ENCODE measurements around the gene MYO3B. TPM values are rescaled to one million over a fixed set of nuclear protein-coding genes. Genes with fewer than 3 reads are reported as not detected.

MYO3B gene
- total RNA-seq, 1 donor from 2014 or later, result 13.7 TPM

DNA sequence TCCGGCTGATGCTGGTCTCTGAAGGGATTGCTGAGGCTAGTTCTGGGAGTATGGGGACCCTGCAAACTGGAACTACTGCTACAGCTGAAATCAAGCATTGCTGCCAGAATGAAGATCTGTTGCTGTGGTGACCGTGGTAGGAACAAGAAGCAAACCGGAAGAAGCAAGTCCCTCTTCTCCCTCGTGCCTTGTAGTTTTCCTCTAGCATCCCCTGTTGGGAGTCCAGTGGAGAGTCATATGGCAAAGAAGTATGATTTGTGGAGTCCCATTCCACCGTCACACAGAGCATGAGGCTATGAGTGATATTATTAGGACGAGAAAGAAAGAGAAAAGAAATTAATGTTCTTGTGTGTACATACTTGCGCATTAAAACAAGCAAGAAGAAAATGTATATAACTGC, 398.3 kb downstream of the MYO3B start:
- Mint-ChIP-seq H3K27ac (no peak overlapping the region), H3K4me1 (ENCODE audit: low read depth) (peaks cover 1% of the 10 kb centered on the region), H3K36me3 (ENCODE audit: low read depth) (no peaks in the 10 kb centered on the region), H3K4me3 (ENCODE audit: low read depth) (no peak overlapping the region), H3K9me3 (no peaks in the 10 kb centered on the region), H3K27me3 (ENCODE audit: low read depth) (peaks cover 9% of the 10 kb centered on the region)
- no peak for DNase-seq (ENCODE audit: low spot score)
- intact Hi-C loops (cut with micrococcal nuclease), result no loop called here

GRCh38 chr2:170577356-170577755, 399.4 kb downstream of the MYO3B start:
- no peak for DNase-seq (ENCODE audit: low spot score)
- H3K4me3 Mint-ChIP-seq (ENCODE audit: low read depth), result no peak overlapping the region
- intact Hi-C loops (cut with micrococcal nuclease), result no loop called here
- H3K27me3 Mint-ChIP-seq (ENCODE audit: low read depth), result peaks cover 5% of the 10 kb centered on the region
- H3K4me1 Mint-ChIP-seq (ENCODE audit: low read depth), result peaks cover 1% of the 10 kb centered on the region
- H3K27ac Mint-ChIP-seq, result no peak overlapping the region
- H3K36me3 Mint-ChIP-seq (ENCODE audit: low read depth), result no peaks in the 10 kb centered on the region
- H3K9me3 Mint-ChIP-seq, result no peaks in the 10 kb centered on the region

- no peak overlapping the region for H3K4me3 Mint-ChIP-seq (ENCODE audit: low read depth)
- H3K36me3 Mint-ChIP-seq (ENCODE audit: low read depth), result no peaks in the 10 kb centered on the region
- H3K4me1 Mint-ChIP-seq (ENCODE audit: low read depth), result peaks cover 1% of the 10 kb centered on the region
- no peak overlapping the region for H3K27ac Mint-ChIP-seq
- intact Hi-C loops (cut with micrococcal nuclease), result no loop called here
- no peak for DNase-seq (ENCODE audit: low spot score)
- no peaks in the 10 kb centered on the region for H3K9me3 Mint-ChIP-seq
- H3K27me3 Mint-ChIP-seq (ENCODE audit: low read depth), result peaks cover 5% of the 10 kb centered on the region
Measured at GRCh38 chr2:170578606-170579005, 400.7 kb downstream of the MYO3B start.

- peaks cover 1% of the 10 kb centered on the region for H3K4me1 Mint-ChIP-seq (ENCODE audit: low read depth)
- intact Hi-C loops (cut with micrococcal nuclease), result no loop called here
- peaks cover 5% of the 10 kb centered on the region for H3K27me3 Mint-ChIP-seq (ENCODE audit: low read depth)
- H3K4me3 Mint-ChIP-seq (ENCODE audit: low read depth), result no peak overlapping the region
- DNase-seq (ENCODE audit: low spot score), result no peak
- no peaks in the 10 kb centered on the region for H3K36me3 Mint-ChIP-seq (ENCODE audit: low read depth)
- no peak overlapping the region for H3K27ac Mint-ChIP-seq
- no peaks in the 10 kb centered on the region for H3K9me3 Mint-ChIP-seq
Measured at GRCh38 chr2:170579511-170579910, 401.6 kb downstream of the MYO3B start.

GRCh38 chr2:170582313-170582712, 404.4 kb downstream of the MYO3B start:
- peaks cover 3% of the 10 kb centered on the region for H3K27me3 Mint-ChIP-seq (ENCODE audit: low read depth)
- H3K27ac Mint-ChIP-seq, result no peak overlapping the region
- intact Hi-C loops (cut with micrococcal nuclease), result no loop called here
- H3K36me3 Mint-ChIP-seq (ENCODE audit: low read depth), result no peaks in the 10 kb centered on the region
- no peak overlapping the region for H3K4me3 Mint-ChIP-seq (ENCODE audit: low read depth)
- no peak for DNase-seq (ENCODE audit: low spot score)
- no peaks in the 10 kb centered on the region for H3K9me3 Mint-ChIP-seq
- peaks cover 2% of the 10 kb centered on the region for H3K4me1 Mint-ChIP-seq (ENCODE audit: low read depth)

- DNase-seq (ENCODE audit: low spot score), result no peak
- H3K9me3 Mint-ChIP-seq, result no peaks in the 10 kb centered on the region
- H3K27me3 Mint-ChIP-seq (ENCODE audit: low read depth), result peaks cover 2% of the 10 kb centered on the region
- H3K36me3 Mint-ChIP-seq (ENCODE audit: low read depth), result no peaks in the 10 kb centered on the region
- H3K27ac Mint-ChIP-seq, result no peak overlapping the region
- H3K4me3 Mint-ChIP-seq (ENCODE audit: low read depth), result no peak overlapping the region
- H3K4me1 Mint-ChIP-seq (ENCODE audit: low read depth), result peaks cover 2% of the 10 kb centered on the region
- intact Hi-C loops (cut with micrococcal nuclease), result no loop called here
Measured at GRCh38 chr2:170582751-170583463, 405.0 kb downstream of the MYO3B start.

- Mint-ChIP-seq H3K4me1 (ENCODE audit: low read depth) (peaks cover 2% of the 10 kb centered on the region), H3K27me3 (ENCODE audit: low read depth) (no peaks in the 10 kb centered on the region), H3K4me3 (ENCODE audit: low read depth) (no peak overlapping the region), H3K36me3 (ENCODE audit: low read depth) (no peaks in the 10 kb centered on the region), H3K9me3 (no peaks in the 10 kb centered on the region), H3K27ac (no peak overlapping the region)
- intact Hi-C loops (cut with micrococcal nuclease), result no loop called here
- DNase-seq (ENCODE audit: low spot score), result no peak
Measured at GRCh38 chr2:170585067-170585466, 407.1 kb downstream of the MYO3B start.

- Mint-ChIP-seq H3K36me3 (ENCODE audit: low read depth) (no peaks in the 10 kb centered on the region), H3K27me3 (ENCODE audit: low read depth) (no peaks in the 10 kb centered on the region), H3K9me3 (no peaks in the 10 kb centered on the region), H3K4me1 (ENCODE audit: low read depth) (peaks cover 2% of the 10 kb centered on the region), H3K4me3 (ENCODE audit: low read depth) (no peak overlapping the region), H3K27ac (no peak overlapping the region)
- no peak for DNase-seq (ENCODE audit: low spot score)
- intact Hi-C loops (cut with micrococcal nuclease), result no loop called here
Measured at GRCh38 chr2:170586571-170587095, 408.7 kb downstream of the MYO3B start.

DNA sequence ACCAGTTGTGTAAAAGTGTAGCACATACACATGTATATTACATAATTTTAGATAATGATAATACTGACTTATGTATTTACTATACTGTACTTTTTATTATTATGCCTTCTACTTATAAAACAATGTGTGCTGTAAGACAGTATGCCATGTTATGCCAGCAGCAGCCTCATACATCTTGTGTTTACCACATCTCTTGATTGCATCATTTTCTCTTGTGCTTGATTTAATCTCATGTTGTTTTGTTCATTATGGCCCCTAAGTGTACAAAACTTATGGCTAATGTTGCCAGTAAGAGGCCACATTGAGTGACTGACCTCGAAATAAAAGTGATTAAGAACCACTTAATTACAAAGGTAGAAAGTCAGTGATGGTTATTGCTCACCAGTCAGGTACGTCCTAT, 409.2 kb downstream of the MYO3B start:
- H3K36me3 Mint-ChIP-seq (ENCODE audit: low read depth), result no peaks in the 10 kb centered on the region
- H3K4me3 Mint-ChIP-seq (ENCODE audit: low read depth), result no peak overlapping the region
- intact Hi-C loops (cut with micrococcal nuclease), result no loop called here
- DNase-seq (ENCODE audit: low spot score), result no peak
- H3K27me3 Mint-ChIP-seq (ENCODE audit: low read depth), result no peaks in the 10 kb centered on the region
- no peaks in the 10 kb centered on the region for H3K9me3 Mint-ChIP-seq
- peaks cover 2% of the 10 kb centered on the region for H3K4me1 Mint-ChIP-seq (ENCODE audit: low read depth)
- H3K27ac Mint-ChIP-seq, result no peak overlapping the region

GRCh38 chr2:170587922-170588321, 410.0 kb downstream of the MYO3B start:
- DNase-seq (ENCODE audit: low spot score), result no peak
- H3K4me1 Mint-ChIP-seq (ENCODE audit: low read depth), result peaks cover 2% of the 10 kb centered on the region
- intact Hi-C loops (cut with micrococcal nuclease), result no loop called here
- no peaks in the 10 kb centered on the region for H3K27me3 Mint-ChIP-seq (ENCODE audit: low read depth)
- no peak overlapping the region for H3K4me3 Mint-ChIP-seq (ENCODE audit: low read depth)
- H3K36me3 Mint-ChIP-seq (ENCODE audit: low read depth), result no peaks in the 10 kb centered on the region
- H3K9me3 Mint-ChIP-seq, result no peaks in the 10 kb centered on the region
- no peak overlapping the region for H3K27ac Mint-ChIP-seq

DNA sequence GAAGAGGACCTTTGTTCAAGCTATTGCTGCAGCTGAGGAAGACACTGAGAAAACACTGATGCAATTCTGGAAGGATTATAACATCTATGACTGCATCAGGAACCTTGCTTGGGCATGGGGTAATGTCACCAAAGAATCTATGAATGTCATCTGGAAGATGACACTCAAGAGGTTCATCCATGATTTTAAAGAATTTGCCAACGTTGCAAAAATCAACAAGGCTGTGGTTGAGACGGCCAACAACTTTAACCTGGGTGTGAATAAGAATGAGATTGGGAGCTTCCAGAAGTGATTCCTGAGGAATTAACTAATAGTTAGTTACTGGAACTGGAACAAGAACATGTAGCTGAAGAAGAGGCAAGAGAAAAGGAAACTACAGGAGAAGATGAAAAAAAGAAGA, 410.8 kb downstream of the MYO3B start:
- Mint-ChIP-seq H3K4me1 (ENCODE audit: low read depth) (peaks cover 2% of the 10 kb centered on the region), H3K27ac (no peak overlapping the region)
- intact Hi-C loops (cut with micrococcal nuclease), result no loop called here

DNA sequence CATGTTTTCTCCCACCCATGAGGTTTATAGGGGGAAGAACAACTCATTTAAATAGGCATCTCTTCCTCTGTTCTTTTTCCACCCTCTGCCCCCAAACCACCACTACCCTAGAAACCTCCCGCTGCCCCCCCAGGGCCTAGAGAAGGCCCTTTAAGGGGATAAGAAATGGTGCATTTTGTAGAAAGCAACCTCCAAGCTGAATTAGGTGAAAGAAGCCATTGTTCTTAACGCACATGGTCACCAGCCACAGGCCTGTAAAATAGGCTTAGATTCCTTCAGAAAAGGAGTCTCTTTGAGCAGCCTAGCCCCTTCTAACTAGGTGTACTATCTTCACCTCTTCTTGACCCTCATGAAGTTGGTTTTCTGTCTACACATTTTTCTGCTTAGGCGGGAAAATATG, 418.6 kb downstream of the MYO3B start:
- no peak for DNase-seq (ENCODE audit: low spot score)
- Mint-ChIP-seq H3K36me3 (ENCODE audit: low read depth) (no peaks in the 10 kb centered on the region), H3K27ac (no peak overlapping the region), H3K4me3 (ENCODE audit: low read depth) (no peak overlapping the region), H3K27me3 (ENCODE audit: low read depth) (peaks cover 1% of the 10 kb centered on the region), H3K9me3 (no peaks in the 10 kb centered on the region), H3K4me1 (ENCODE audit: low read depth) (no peaks in the 10 kb centered on the region)
- intact Hi-C loops (cut with micrococcal nuclease), result no loop called here

More for the DNA sequence above, 410.8 kb downstream of the MYO3B start:
- no peak for DNase-seq (ENCODE audit: low spot score)
- no peaks in the 10 kb centered on the region for H3K9me3 Mint-ChIP-seq
- H3K27me3 Mint-ChIP-seq (ENCODE audit: low read depth), result no peaks in the 10 kb centered on the region
- H3K4me3 Mint-ChIP-seq (ENCODE audit: low read depth), result no peak overlapping the region
- H3K36me3 Mint-ChIP-seq (ENCODE audit: low read depth), result no peaks in the 10 kb centered on the region

DNA sequence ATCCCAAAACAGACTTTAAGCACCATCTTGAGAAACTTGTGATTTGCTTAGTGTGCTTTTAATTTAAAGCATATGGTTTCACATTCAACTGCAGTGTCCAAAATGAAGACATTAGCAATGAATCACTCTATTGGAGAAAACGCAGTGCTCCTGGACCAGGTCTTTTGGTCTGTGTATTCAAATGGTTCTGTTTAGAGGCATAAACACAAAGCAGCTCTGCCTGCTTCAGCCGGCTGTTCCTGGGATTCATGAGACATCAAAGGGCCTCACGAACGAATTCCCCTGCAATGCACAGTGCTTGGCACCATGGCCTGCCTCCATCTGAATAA, 420.1 kb downstream of the MYO3B start:
- DNase-seq (ENCODE audit: low spot score), result no peak
- intact Hi-C loops (cut with micrococcal nuclease), result no loop called here
- no peak overlapping the region for H3K27ac Mint-ChIP-seq

DNA sequence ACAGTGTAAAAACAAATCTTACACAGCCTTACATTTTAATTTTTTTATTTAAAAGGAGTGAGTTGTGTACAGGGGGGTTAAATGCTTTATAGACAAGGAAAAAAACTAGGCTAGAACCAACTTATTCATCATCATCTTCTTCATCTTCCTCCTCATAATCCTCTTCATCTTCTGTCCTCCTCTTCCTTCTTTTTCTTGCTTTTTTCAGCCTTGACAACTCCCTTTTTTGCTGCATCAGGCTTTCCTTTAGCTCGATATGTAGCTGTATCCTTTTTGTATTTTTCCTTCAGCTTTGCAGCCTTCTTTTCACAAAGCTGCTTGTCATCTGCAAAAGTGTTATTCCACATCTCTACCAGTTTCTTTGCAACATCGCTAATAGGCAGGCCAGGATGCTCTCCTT, 423.5 kb downstream of the MYO3B start:
- no peak for DNase-seq (ENCODE audit: low spot score)
- Mint-ChIP-seq H3K4me3 (ENCODE audit: low read depth) (no peak overlapping the region), H3K4me1 (ENCODE audit: low read depth) (no peaks in the 10 kb centered on the region), H3K27ac (no peak overlapping the region), H3K36me3 (ENCODE audit: low read depth) (no peaks in the 10 kb centered on the region), H3K27me3 (ENCODE audit: low read depth) (peaks cover 13% of the 10 kb centered on the region), H3K9me3 (no peaks in the 10 kb centered on the region)
- intact Hi-C loops (cut with micrococcal nuclease), result no loop called here

More for the DNA sequence above, 420.1 kb downstream of the MYO3B start:
- H3K9me3 Mint-ChIP-seq, result no peaks in the 10 kb centered on the region
- no peak overlapping the region for H3K4me3 Mint-ChIP-seq (ENCODE audit: low read depth)
- peaks cover 6% of the 10 kb centered on the region for H3K27me3 Mint-ChIP-seq (ENCODE audit: low read depth)
- no peaks in the 10 kb centered on the region for H3K4me1 Mint-ChIP-seq (ENCODE audit: low read depth)
- no peaks in the 10 kb centered on the region for H3K36me3 Mint-ChIP-seq (ENCODE audit: low read depth)

Data from activated T-helper 2 cell treated with anti-CD3 and anti-CD28 coated beads, Interferon-gamma antibody, Interleukin-2, Interleukin-4, amounts not matched to agents 10 μg/mL and 5 μg/mL and 100 μg/mL, durations not matched to agents 14 hours and 24 hours and 36 hours (primary cell).